HepG2 (cell line): Measurements from ENCODE around the gene ABCC2. TPM values are rescaled to one million over a fixed set of nuclear protein-coding genes. Genes with fewer than 3 reads are reported as not detected.

Source experiments
- ATM ChIP-seq: fragments of 450-650 bp; IDR thresholded peaks from 2 replicates; pipeline ENCODE4 v1.7.1; 2017; ENCODE audit warnings: mild to moderate bottlenecking, borderline replicate concordance
- EP300 ChIP-seq, 3 experiments: sonication (generic) in 1 of 3; formaldehyde crosslinking in 1 of 3; IDR thresholded peaks; 2 replicates each; pipeline versions ENCODE4 v1.5.1 to v1.6.1; 2011 to 2020; ENCODE audit warnings: low read depth in 2 of 3, low read length in 2 of 3, borderline replicate concordance in 1 of 3, improper control_type of control experiment in 1 of 3, mild to moderate bottlenecking in 1 of 3, missing genetic modification reagents in 1 of 3, moderate library complexity in 1 of 3
- GATAD2A ChIP-seq: IDR thresholded peaks from 2 replicates; pipeline ENCODE4 v1.6.1; 2016
- MBD4 ChIP-seq: IDR thresholded peaks from 2 replicates; pipeline ENCODE4 v1.6.1; 2012; ENCODE audit warnings: low read length, inconsistent platforms, borderline replicate concordance
- SOX5 ChIP-seq: IDR thresholded peaks from 2 replicates; pipeline ENCODE4 v1.6.1; 2016; ENCODE audit warnings: borderline replicate concordance
- TBX3 ChIP-seq: fragments of 450-650 bp; IDR thresholded peaks from 2 replicates; pipeline ENCODE4 v1.6.1; 2017; ENCODE audit warnings: antibody characterized with exemption, mild to moderate bottlenecking, inconsistent platforms, borderline replicate concordance
- TCF12 ChIP-seq, 2 experiments: fragments of 450-650 bp in 1 of 2; sonication (generic) in 1 of 2; formaldehyde crosslinking in 1 of 2; IDR thresholded peaks; 2 replicates each; pipeline versions ENCODE4 v1.6.1 to v1.8.0; 2017 to 2022; ENCODE audit warnings: antibody characterized with exemption in 1 of 2, mild to moderate bottlenecking in 1 of 2, missing genetic modification reagents in 1 of 2, moderate library complexity in 1 of 2
- TOPORS ChIP-seq: sonication (generic); formaldehyde crosslinking; IDR thresholded peaks from 2 replicates; pipeline ENCODE4 v1.8.0; 2023; ENCODE audit warnings: mild to moderate bottlenecking, missing genetic modification reagents
- ZNF317 ChIP-seq: sonication (generic); formaldehyde crosslinking; IDR thresholded peaks from 2 replicates; pipeline ENCODE4 v1.5.0; 2020; ENCODE audit warnings: mild to moderate bottlenecking, missing genetic modification reagents
- ZNF362 ChIP-seq: sonication (generic); formaldehyde crosslinking; IDR thresholded peaks from 2 replicates; pipeline ENCODE4 v1.4.0; 2020; ENCODE audit warnings: missing genetic modification reagents, mild to moderate bottlenecking, borderline replicate concordance
- ZNF503 ChIP-seq: sonication (generic); formaldehyde crosslinking; IDR thresholded peaks from 2 replicates; pipeline ENCODE4 v1.4.0; 2020; ENCODE audit warnings: missing genetic modification reagents
- ZNF597 ChIP-seq: sonication (generic); formaldehyde crosslinking; IDR thresholded peaks from 2 replicates; pipeline ENCODE4 v1.5.0; 2020; ENCODE audit warnings: missing genetic modification reagents
- polyA plus RNA-seq, 8 experiments: library from polyadenylated mRNA; depleted of rRNA in 3 of 8; stranded (reverse) in 7 of 8; unstranded in 1 of 8; fragments of >200 nt; fragmentation: Illumina TruSeq in 4 of 8; extraction: Trizol in 4 of 8; gene quantifications; 2 replicates each; pipeline versions ENCODE4 v1.2.1 to v1.2.3, GENCODE V29; 2011 to 2016; ENCODE audit warnings: low read depth in 4 of 8, missing spikeins in 1 of 8, mixed read lengths in 1 of 8; ENCODE audit not compliant: insufficient read depth in 1 of 8
- total RNA-seq, 5 experiments: library from RNA; depleted of rRNA; stranded (reverse); fragments of >200 nt; fragmentation: Illumina TruSeq; extraction: Trizol; gene quantifications; 2 replicates each; pipeline ENCODE4 v1.2.3, GENCODE V29; 2016; ENCODE audit warnings: low read depth in 1 of 5
- TF ChIP-seq, protein P1 (sequence below): sonication (generic); formaldehyde crosslinking; IDR thresholded peaks from one replicate; pipeline ENCODE4 v1.5.1; 2020; ENCODE audit warnings: mild to moderate bottlenecking, missing genetic modification reagents; ENCODE audit errors: not compliant biosample characterization
- TF ChIP-seq, protein P2 (sequence below): sonication (generic); formaldehyde crosslinking; IDR thresholded peaks from 2 replicates; pipeline ENCODE4 v1.5.1; 2020; ENCODE audit warnings: missing genetic modification reagents, mild to moderate bottlenecking, borderline replicate concordance

Gene ABCC2
- total and polyA plus RNA-seq, 2 of the 13 experiments (the other 11 are each of a cell fraction or from before 2014, with no cell fraction given): 181 to 497 TPM

DNA sequence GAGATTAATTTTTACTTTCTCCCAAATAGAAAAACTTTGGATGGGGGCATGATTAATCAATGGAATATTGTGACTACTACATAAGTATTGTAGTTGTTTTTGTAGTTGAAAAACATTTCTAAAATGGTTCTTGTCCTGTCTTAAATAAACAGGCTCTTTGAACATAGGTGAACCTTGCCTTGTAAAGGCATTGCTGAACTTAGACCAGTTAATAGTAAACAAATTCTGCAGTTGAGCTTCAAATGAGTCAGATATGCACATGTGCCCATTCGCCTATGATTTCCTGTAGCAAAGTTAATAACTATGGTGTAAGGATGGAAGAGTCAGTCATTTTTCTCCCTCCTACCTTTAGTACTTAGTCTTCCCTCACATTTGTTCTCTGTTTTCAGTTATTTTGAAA is 27.8 kb upstream of the ABCC2 start (continued):
- TF ChIP-seq, protein P1, sequence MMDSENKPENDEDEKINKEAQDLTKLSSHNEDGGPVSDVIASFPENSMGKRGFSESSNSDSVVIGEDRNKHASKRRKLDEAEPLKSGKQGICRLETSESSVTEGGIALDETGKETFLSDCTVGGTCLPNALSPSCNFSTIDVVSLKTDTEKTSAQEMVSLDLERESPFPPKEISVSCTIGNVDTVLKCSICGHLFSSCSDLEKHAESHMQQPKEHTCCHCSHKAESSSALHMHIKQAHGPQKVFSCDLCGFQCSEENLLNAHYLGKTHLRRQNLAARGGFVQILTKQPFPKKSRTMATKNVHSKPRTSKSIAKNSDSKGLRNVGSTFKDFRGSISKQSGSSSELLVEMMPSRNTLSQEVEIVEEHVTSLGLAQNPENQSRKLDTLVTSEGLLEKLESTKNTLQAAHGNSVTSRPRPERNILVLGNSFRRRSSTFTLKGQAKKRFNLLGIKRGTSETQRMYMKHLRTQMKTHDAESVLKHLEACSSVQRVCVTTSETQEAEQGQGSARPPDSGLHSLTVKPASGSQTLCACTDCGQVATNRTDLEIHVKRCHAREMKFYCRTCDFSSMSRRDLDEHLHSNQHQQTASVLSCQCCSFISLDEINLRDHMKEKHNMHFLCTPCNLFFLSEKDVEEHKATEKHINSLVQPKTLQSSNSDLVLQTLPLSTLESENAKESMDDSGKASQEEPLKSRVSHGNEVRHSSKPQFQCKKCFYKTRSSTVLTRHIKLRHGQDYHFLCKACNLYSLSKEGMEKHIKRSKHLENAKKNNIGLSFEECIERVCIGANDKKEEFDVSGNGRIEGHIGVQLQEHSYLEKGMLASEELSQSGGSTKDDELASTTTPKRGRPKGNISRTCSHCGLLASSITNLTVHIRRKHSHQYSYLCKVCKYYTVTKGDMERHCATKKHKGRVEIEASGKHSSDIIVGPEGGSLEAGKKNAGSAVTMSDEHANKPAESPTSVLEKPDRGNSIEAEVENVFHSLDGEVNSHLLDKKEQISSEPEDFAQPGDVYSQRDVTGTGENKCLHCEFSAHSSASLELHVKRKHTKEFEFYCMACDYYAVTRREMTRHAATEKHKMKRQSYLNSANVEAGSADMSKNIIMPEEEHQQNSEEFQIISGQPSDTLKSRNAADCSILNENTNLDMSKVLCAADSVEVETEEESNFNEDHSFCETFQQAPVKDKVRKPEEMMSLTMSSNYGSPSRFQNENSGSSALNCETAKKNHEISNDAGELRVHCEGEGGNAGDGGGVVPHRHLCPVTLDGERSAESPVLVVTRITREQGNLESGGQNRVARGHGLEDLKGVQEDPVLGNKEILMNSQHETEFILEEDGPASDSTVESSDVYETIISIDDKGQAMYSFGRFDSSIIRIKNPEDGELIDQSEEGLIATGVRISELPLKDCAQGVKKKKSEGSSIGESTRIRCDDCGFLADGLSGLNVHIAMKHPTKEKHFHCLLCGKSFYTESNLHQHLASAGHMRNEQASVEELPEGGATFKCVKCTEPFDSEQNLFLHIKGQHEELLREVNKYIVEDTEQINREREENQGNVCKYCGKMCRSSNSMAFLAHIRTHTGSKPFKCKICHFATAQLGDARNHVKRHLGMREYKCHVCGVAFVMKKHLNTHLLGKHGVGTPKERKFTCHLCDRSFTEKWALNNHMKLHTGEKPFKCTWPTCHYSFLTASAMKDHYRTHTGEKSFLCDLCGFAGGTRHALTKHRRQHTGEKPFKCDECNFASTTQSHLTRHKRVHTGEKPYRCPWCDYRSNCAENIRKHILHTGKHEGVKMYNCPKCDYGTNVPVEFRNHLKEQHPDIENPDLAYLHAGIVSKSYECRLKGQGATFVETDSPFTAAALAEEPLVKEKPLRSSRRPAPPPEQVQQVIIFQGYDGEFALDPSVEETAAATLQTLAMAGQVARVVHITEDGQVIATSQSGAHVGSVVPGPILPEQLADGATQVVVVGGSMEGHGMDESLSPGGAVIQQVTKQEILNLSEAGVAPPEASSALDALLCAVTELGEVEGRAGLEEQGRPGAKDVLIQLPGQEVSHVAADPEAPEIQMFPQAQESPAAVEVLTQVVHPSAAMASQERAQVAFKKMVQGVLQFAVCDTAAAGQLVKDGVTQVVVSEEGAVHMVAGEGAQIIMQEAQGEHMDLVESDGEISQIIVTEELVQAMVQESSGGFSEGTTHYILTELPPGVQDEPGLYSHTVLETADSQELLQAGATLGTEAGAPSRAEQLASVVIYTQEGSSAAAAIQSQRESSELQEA (CRISPR knock-in tag): no peak
- peak; percentile 34; the same call in 1 of the 2 replicates for TF ChIP-seq ZNF362 (CRISPR knock-in tag)
- peak; percentile 65; the same call in 1 of the 2 replicates for TF ChIP-seq ZNF503 (CRISPR knock-in tag)
- TF ChIP-seq ATM: no peak
- TF ChIP-seq SOX5 (CRISPR knock-in tag): peak; percentile 74; the same call in 1 of the 2 replicates
- peak in 1 of 2 experiments; percentile 75; a peak in 1 of 4 replicates for TF ChIP-seq EP300 (IDR thresholded peaks at IDR 0.05; ENCODE audit: low read depth in 2 of 2, low read length in 2 of 2)
- no peak; the same call in 1 of the 2 replicates for TF ChIP-seq EP300 (CRISPR knock-in tag; IDR thresholded peaks at IDR 0.05; ENCODE audit: borderline replicate concordance)
- TF ChIP-seq, protein P2, sequence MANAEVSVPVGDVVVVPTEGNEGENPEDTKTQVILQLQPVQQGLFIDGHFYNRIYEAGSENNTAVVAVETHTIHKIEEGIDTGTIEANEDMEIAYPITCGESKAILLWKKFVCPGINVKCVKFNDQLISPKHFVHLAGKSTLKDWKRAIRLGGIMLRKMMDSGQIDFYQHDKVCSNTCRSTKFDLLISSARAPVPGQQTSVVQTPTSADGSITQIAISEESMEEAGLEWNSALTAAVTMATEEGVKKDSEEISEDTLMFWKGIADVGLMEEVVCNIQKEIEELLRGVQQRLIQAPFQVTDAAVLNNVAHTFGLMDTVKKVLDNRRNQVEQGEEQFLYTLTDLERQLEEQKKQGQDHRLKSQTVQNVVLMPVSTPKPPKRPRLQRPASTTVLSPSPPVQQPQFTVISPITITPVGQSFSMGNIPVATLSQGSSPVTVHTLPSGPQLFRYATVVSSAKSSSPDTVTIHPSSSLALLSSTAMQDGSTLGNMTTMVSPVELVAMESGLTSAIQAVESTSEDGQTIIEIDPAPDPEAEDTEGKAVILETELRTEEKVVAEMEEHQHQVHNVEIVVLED (CRISPR knock-in tag): no peak
- TF ChIP-seq ZNF597 (CRISPR knock-in tag): no peak
- TF ChIP-seq ZNF317: 0 out of 2 replicates have a peak, but pooled peaks have one; percentile 38
- TF ChIP-seq TOPORS (CRISPR knock-in tag): no peak
- TF ChIP-seq MBD4: no peak
- no peak for TF ChIP-seq TCF12 (IDR thresholded peaks at IDR 0.05)
- no peak for TF ChIP-seq TCF12 (CRISPR knock-in tag; IDR thresholded peaks at IDR 0.05)
- no peak for TF ChIP-seq TBX3
- TF ChIP-seq GATAD2A: peak; percentile 94
